ENCODE results near the gene SPSB3.

DNA sequence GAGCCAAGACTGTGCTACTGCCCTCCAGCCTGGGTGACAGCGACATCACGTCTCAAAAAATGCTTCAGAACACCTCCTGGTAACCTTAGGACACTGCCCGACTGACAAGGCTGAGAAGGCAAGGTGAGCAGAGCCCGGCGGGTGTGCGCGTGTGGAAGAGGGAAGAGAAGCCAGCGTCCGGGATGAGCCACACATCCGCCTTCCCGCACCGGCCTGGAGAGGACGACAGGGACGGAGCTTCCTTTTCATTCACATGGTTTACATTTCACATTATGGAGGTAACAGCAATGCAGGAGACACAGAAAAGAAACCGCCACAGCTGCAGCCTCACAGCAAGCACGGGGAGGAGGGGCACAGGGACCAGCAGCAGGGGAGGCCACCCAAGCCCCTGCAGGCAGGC lies 27.7 kb upstream of the SPSB3 start:
- TF ChIP-seq, protein P1, sequence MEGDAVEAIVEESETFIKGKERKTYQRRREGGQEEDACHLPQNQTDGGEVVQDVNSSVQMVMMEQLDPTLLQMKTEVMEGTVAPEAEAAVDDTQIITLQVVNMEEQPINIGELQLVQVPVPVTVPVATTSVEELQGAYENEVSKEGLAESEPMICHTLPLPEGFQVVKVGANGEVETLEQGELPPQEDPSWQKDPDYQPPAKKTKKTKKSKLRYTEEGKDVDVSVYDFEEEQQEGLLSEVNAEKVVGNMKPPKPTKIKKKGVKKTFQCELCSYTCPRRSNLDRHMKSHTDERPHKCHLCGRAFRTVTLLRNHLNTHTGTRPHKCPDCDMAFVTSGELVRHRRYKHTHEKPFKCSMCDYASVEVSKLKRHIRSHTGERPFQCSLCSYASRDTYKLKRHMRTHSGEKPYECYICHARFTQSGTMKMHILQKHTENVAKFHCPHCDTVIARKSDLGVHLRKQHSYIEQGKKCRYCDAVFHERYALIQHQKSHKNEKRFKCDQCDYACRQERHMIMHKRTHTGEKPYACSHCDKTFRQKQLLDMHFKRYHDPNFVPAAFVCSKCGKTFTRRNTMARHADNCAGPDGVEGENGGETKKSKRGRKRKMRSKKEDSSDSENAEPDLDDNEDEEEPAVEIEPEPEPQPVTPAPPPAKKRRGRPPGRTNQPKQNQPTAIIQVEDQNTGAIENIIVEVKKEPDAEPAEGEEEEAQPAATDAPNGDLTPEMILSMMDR (conservative IDR thresholded peaks at IDR 0.05; ENCODE audit: low read depth, low read length), result no peak
- TF ChIP-seq POLR2A (IDR thresholded peaks at IDR 0.05; ENCODE audit: low read depth, low read length) (no peak), RAD21 (IDR thresholded peaks at IDR 0.05; ENCODE audit: low read length) (no peak), MXI1 (IDR thresholded peaks at IDR 0.05; ENCODE audit: borderline replicate concordance, low read depth, low read length) (no peak), FOS (IDR thresholded peaks at IDR 0.05; ENCODE audit: low read depth, low read length) (no peak), RFX5 (IDR thresholded peaks at IDR 0.05; ENCODE audit: low read depth, low read length) (no peak), RCOR1 (IDR thresholded peaks at IDR 0.05; ENCODE audit: insufficient replicate concordance, low read length) (no peak)
- TF ChIP-seq, protein P2, sequence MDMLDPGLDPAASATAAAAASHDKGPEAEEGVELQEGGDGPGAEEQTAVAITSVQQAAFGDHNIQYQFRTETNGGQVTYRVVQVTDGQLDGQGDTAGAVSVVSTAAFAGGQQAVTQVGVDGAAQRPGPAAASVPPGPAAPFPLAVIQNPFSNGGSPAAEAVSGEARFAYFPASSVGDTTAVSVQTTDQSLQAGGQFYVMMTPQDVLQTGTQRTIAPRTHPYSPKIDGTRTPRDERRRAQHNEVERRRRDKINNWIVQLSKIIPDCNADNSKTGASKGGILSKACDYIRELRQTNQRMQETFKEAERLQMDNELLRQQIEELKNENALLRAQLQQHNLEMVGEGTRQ (IDR thresholded peaks at IDR 0.05; ENCODE audit: low read depth, low read length), result no peak

Data from IMR-90 (cell line).